ENCODE measurements around the gene FKBP7. TPM values are rescaled to one million over a fixed set of nuclear protein-coding genes. Genes with fewer than 3 reads are reported as not detected.

FKBP7 gene
- total RNA-seq, 4 donors from 2014 or later, result 13.3 to 15.0 (median 14.7) TPM

DNA sequence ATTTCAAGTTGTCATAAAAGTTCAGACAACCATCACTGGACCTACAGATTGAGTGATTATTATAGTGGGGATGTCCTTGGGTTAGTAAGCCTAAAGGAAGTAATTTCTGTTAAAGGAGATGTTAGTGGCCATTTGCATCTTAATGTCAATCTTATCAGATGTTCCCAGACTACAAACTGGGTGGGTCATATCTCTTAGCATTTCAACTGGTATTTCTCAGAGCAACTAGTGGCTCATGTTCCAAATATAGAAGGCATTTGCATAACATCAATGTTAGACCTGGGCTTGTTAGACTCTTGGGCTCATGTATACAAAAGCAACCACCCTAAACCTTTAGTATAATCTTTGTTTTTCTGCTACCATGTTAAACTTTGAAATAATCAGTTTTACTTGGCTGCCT is 19.7 kb upstream of the FKBP7 start:
- intact Hi-C loops (cut with DNase I), result no loop called here
- H3K27ac ChIP-seq (replicated peaks in 1 of 4), result no peak overlapping the region
- peaks cover 46 to 100% (median 83%) of the 10 kb centered on the region in 4 donors for H3K36me3 ChIP-seq

DNA sequence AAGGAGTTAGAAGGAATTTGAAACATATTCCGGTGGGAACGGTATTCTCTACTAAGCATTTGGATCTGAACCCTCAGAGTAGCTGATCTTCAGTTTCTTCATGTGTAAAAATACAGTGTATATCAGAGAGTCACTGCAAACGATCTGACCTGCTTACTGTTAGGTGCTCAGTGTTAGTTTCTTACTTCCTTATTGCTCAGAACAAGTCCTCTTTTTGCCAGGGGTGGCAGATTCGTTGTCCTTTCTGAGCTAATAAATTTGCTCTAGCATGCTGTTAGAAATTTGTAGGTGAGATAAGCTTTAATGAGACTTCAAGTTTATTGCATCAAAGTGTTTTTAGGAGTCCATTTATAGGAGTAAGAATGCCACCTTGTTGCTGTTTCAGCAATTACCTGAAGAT is 17.6 kb upstream of the FKBP7 start:
- H3K36me3 ChIP-seq, result peaks cover 27 to 99% (median 76%) of the 10 kb centered on the region in 4 donors
- TF ChIP-seq, protein P1, sequence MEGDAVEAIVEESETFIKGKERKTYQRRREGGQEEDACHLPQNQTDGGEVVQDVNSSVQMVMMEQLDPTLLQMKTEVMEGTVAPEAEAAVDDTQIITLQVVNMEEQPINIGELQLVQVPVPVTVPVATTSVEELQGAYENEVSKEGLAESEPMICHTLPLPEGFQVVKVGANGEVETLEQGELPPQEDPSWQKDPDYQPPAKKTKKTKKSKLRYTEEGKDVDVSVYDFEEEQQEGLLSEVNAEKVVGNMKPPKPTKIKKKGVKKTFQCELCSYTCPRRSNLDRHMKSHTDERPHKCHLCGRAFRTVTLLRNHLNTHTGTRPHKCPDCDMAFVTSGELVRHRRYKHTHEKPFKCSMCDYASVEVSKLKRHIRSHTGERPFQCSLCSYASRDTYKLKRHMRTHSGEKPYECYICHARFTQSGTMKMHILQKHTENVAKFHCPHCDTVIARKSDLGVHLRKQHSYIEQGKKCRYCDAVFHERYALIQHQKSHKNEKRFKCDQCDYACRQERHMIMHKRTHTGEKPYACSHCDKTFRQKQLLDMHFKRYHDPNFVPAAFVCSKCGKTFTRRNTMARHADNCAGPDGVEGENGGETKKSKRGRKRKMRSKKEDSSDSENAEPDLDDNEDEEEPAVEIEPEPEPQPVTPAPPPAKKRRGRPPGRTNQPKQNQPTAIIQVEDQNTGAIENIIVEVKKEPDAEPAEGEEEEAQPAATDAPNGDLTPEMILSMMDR (IDR thresholded peaks at IDR 0.05), result no peak
- TF ChIP-seq POLR2A (IDR thresholded peaks at IDR 0.05; ENCODE audit: low read depth) (no peak), EP300 (IDR thresholded peaks at IDR 0.05) (no peak), POLR2AphosphoS5 (IDR thresholded peaks at IDR 0.05) (no peak)
- H3K9me3 ChIP-seq, result no peaks in the 10 kb centered on the region
- DNase-seq (ENCODE audit: extremely low spot score), result no peak
- H3K4me3 ChIP-seq, result no peak overlapping the region
- no peaks in the 10 kb centered on the region for H3K4me1 ChIP-seq
- no peaks in the 10 kb centered on the region for H3K27me3 ChIP-seq
- intact Hi-C loops (cut with DNase I), result no loop called here
- H3K27ac ChIP-seq (replicated peaks in 1 of 4), result no peak overlapping the region
- WGBS, result 78% methylated on average over 4 of the region's 4 CpGs

More for the DNA sequence above, 19.7 kb upstream of the FKBP7 start:
- TF ChIP-seq, protein P1 (IDR thresholded peaks at IDR 0.05), result no peak
- TF ChIP-seq EP300 (IDR thresholded peaks at IDR 0.05) (no peak), POLR2AphosphoS5 (IDR thresholded peaks at IDR 0.05) (no peak), POLR2A (IDR thresholded peaks at IDR 0.05; ENCODE audit: low read depth) (no peak)
- no peaks in the 10 kb centered on the region for H3K9me3 ChIP-seq
- no peaks in the 10 kb centered on the region for H3K4me1 ChIP-seq
- no peak for DNase-seq (ENCODE audit: extremely low spot score)
- H3K4me3 ChIP-seq, result no peak overlapping the region
- no peaks in the 10 kb centered on the region for H3K27me3 ChIP-seq

DNA sequence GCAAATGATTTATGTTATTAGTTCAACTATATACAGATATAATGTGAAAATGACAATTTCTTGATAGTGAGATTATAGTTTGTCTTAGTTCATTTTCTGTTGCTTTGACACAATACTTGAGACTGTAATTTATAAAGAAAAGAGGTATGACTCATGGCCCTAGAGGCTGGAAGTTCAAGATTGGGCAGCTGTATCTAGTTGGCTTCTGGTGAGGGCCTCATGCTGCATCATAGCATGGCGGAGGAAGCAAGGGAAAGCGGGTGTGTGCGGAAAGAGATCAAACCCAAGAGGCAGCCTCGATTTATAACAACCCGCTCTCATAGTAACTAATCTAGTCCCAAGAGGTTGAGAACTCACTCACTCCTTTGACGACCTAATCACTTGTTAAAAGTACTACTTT is 13.2 kb upstream of the FKBP7 start:
- Histone ChIP-seq H3K4me1 (no peaks in the 10 kb centered on the region), H3K27me3 (no peaks in the 10 kb centered on the region), H3K4me3 (no peak overlapping the region), H3K9me3 (no peaks in the 10 kb centered on the region), H3K27ac (replicated peaks in 1 of 4) (no peak overlapping the region), H3K36me3 (peaks cover 13 to 84% (median 63%) of the 10 kb centered on the region in 4 donors)
- intact Hi-C loops (cut with DNase I), result no loop called here
- no peak for TF ChIP-seq EP300 (IDR thresholded peaks at IDR 0.05)
- TF ChIP-seq, protein P1 (IDR thresholded peaks at IDR 0.05), result no peak
- TF ChIP-seq POLR2A (IDR thresholded peaks at IDR 0.05; ENCODE audit: low read depth), result no peak
- no peak for TF ChIP-seq POLR2AphosphoS5 (IDR thresholded peaks at IDR 0.05)
- no peak for DNase-seq (ENCODE audit: extremely low spot score)
- WGBS, result 78% methylated on average over 6 of the region's 6 CpGs

DNA sequence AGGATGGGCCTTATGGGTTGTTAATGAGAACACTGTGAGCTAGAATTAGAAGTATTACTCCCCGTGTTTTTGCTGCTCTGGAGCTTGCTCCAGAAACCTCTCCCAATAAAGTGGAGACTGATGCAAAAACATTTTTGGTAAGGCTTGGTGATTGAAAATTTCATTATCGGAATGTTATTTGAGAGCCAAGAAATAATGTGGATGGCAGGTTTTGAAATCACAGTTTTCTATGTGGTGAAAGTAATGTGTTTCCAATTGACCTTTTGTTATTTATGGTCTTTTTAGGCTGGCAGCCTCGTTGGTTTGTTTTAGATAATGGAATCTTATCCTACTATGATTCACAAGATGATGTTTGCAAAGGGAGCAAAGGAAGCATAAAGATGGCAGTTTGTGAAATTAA is 7.0 kb upstream of the FKBP7 start:
- Histone ChIP-seq H3K4me3 (no peak overlapping the region), H3K27ac (replicated peaks in 1 of 4) (no peak overlapping the region), H3K9me3 (no peaks in the 10 kb centered on the region), H3K4me1 (peaks cover 39 to 46% (median 45%) of the 10 kb centered on the region in 4 donors), H3K36me3 (peaks cover 0 to 36% (median 16%) of the 10 kb centered on the region in 4 donors), H3K27me3 (no peaks in the 10 kb centered on the region)
- TF ChIP-seq, protein P1 (IDR thresholded peaks at IDR 0.05), result no peak
- TF ChIP-seq EP300 (IDR thresholded peaks at IDR 0.05) (no peak), POLR2AphosphoS5 (IDR thresholded peaks at IDR 0.05) (no peak), POLR2A (IDR thresholded peaks at IDR 0.05; ENCODE audit: low read depth) (no peak)
- 72% methylated on average over 3 of the region's 3 CpGs for WGBS
- intact Hi-C loops (cut with DNase I), result no loop called here
- DNase-seq (ENCODE audit: extremely low spot score), result no peak
